SU-DHL-6 (cell line): Measurements from ENCODE around the gene MCEE.

Source experiments
- H2AFZ ChIP-seq: fragments of 200-600 bp; sonication (generic); 2 replicates; pipeline ENCODE4 v1.6.1; 2014; ENCODE audit warnings: low read depth, mild to moderate bottlenecking, moderate library complexity, mixed read lengths, antibody characterized with exemption, low read length; ENCODE audit not compliant: severe bottlenecking
- H3F3A ChIP-seq: fragments of 200-600 bp; shearing (Covaris generic); 2 replicates; pipeline ENCODE4 v1.6.0; 2016; ENCODE audit warnings: antibody characterized with exemption, mild to moderate bottlenecking; ENCODE audit not compliant: insufficient read depth
- H3K27ac ChIP-seq: fragments of 200-600 bp; sonication (generic); 2 replicates; pipeline ENCODE4 v1.5.1; 2016; ENCODE audit warnings: low read depth, mild to moderate bottlenecking, low read length, moderate library complexity, mixed read lengths
- H3K27me3 ChIP-seq: fragments of 200-600 bp; sonication (generic), shearing (Covaris generic); 2 replicates; pipeline ENCODE4 v1.6.0; 2014; ENCODE audit warnings: mild to moderate bottlenecking, low read length
- H3K36me3 ChIP-seq: fragments of 200-600 bp; sonication (generic); 2 replicates; pipeline ENCODE4 v1.6.1; 2014; ENCODE audit warnings: mild to moderate bottlenecking, low read length, mixed read lengths
- H3K4me2 ChIP-seq: fragments of 300-600, 200-600 bp; shearing (Covaris generic), sonication (generic); 2 replicates; pipeline ENCODE4 v1.6.0; 2014; ENCODE audit warnings: low read length, low read depth, mild to moderate bottlenecking; ENCODE audit not compliant: poor library complexity, severe bottlenecking
- H3K4me3 ChIP-seq: fragments of 200-600 bp; sonication (generic); 2 replicates; pipeline ENCODE4 v1.5.1; 2014; ENCODE audit warnings: antibody characterized with exemption, low read length, mild to moderate bottlenecking, mixed read lengths; ENCODE audit not compliant: insufficient read depth, poor library complexity, severe bottlenecking
- H3K79me2 ChIP-seq: fragments of 200-600 bp; sonication (generic); 2 replicates; pipeline ENCODE4 v1.6.1; 2014; ENCODE audit warnings: mild to moderate bottlenecking, low read length, moderate library complexity; ENCODE audit not compliant: insufficient read depth
- H3K9ac ChIP-seq: fragments of 200-600 bp; sonication (generic); 2 replicates; pipeline ENCODE4 v1.7.0; 2014; ENCODE audit warnings: mild to moderate bottlenecking, low read length
- H3K9me2 ChIP-seq: fragments of 200-600 bp; sonication (generic); replicated peaks from 2 replicates; pipeline ENCODE4 v1.6.1; 2014; ENCODE audit warnings: low read length; ENCODE audit not compliant: insufficient read depth
- H3K9me3 ChIP-seq: fragments of 200-600 bp; sonication (generic); 2 replicates; pipeline ENCODE4 v1.6.1; 2014; ENCODE audit warnings: low read length, mixed read lengths; ENCODE audit not compliant: insufficient read depth
- H4K20me1 ChIP-seq: fragments of 200-600 bp; sonication (generic); 2 replicates; pipeline ENCODE4 v1.6.1; 2014; ENCODE audit warnings: low read depth, mild to moderate bottlenecking, antibody characterized with exemption, low read length, moderate library complexity, mixed read lengths
- EZH2phosphoT487 ChIP-seq: fragments of 200-600 bp; sonication (generic), shearing (Covaris generic); conservative IDR thresholded peaks from 2 replicates; pipeline ENCODE4 v1.6.1; 2018; ENCODE audit warnings: mild to moderate bottlenecking, antibody characterized with exemption, low read length, moderate library complexity, mixed read lengths
- TF ChIP-seq, protein P1 (sequence below): fragments of 200-600 bp; sonication (generic); IDR thresholded peaks from one replicate; pipeline ENCODE4 v1.5.1; 2017; ENCODE audit warnings: antibody characterized with exemption, mild to moderate bottlenecking, low read length, moderate library complexity; ENCODE audit not compliant: insufficient read depth, poor library complexity, severe bottlenecking

The MCEE gene

DNA sequence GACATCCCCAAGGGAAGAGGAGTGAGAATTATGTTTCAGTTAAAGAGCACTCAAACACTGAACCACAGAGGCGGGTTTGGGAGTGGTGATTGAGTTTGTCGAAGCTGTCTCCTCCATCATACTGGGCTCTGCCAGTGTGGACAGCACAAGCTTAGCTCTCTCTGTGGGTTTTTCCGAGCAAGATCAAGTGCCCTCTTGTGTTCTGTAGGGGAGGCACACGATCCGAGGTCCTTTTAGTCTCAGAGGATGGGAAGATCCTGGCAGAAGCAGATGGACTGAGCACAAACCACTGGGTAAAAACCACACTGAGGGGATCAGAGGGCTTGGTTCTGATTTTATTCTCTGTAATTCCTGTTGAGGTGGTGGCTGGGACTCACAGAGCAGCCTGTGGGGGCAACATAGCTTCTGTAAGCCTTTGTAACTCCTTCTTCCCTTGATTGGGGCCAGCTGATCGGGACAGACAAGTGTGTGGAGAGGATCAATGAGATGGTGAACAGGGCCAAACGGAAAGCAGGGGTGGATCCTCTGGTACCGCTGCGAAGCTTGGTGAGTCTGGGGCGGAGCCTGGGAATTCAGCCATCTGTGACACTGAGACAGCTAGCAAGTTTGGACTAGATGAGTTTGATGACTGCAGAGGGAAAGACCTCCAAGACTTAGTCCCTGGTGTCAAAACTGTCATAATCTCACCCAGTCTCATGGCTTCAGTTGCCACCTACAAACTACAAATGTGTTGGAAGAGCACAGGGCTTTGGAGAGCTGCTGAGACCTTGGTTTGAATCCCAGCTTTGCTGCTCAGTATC lies 59.5 kb downstream of the MCEE start:
- Histone ChIP-seq H3F3A (peaks cover 29% of the 10 kb centered on the region), H3K79me2 (peaks cover 39% of the 10 kb centered on the region), H2AFZ (no peak overlapping the region), H3K36me3 (peaks cover 8% of the 10 kb centered on the region; the same call in 1 of the 2 replicates), H3K9me2 (no peaks in the 10 kb centered on the region), H3K9me3 (no peaks in the 10 kb centered on the region), H3K9ac (peak overlapping the region; percentile 88), H3K27ac (peak overlapping the region; percentile 60), H4K20me1 (no peaks in the 10 kb centered on the region), H3K27me3 (no peaks in the 10 kb centered on the region), H3K4me3 (peak overlapping the region; percentile 2), H3K4me2 (peak overlapping the region; percentile 84)
- TF ChIP-seq EZH2phosphoT487 = no peak
- TF ChIP-seq, protein P1, sequence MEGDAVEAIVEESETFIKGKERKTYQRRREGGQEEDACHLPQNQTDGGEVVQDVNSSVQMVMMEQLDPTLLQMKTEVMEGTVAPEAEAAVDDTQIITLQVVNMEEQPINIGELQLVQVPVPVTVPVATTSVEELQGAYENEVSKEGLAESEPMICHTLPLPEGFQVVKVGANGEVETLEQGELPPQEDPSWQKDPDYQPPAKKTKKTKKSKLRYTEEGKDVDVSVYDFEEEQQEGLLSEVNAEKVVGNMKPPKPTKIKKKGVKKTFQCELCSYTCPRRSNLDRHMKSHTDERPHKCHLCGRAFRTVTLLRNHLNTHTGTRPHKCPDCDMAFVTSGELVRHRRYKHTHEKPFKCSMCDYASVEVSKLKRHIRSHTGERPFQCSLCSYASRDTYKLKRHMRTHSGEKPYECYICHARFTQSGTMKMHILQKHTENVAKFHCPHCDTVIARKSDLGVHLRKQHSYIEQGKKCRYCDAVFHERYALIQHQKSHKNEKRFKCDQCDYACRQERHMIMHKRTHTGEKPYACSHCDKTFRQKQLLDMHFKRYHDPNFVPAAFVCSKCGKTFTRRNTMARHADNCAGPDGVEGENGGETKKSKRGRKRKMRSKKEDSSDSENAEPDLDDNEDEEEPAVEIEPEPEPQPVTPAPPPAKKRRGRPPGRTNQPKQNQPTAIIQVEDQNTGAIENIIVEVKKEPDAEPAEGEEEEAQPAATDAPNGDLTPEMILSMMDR = peak; percentile 29

DNA sequence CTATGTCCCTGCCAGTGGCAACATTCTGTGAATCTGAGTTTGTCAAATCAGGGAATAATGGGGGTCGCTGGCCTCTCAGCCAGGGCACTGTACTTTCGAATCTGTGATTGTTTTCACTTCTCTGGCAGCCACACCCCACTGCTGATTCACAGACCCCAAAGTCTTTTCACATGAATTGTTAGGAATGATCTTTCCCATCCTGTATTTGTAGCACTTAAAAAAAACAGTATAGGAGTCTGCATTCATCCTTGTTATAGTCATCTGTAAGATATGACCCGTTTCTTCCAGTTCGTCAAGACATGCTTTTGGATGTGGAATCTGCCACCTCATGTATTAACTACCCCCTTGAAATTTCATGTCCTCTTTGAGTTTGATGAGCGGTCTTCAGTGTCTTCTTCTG lies 60.7 kb downstream of the MCEE start:
- Histone ChIP-seq H2AFZ (no peak overlapping the region), H4K20me1 (no peaks in the 10 kb centered on the region), H3K79me2 (peaks cover 39% of the 10 kb centered on the region), H3K27me3 (no peaks in the 10 kb centered on the region), H3K4me3 (peak overlapping the region; percentile 80), H3K9me3 (no peaks in the 10 kb centered on the region), H3K36me3 (no peaks in the 10 kb centered on the region), H3K27ac (peak overlapping the region; percentile 98; the same call in 1 of the 2 replicates), H3K9me2 (no peaks in the 10 kb centered on the region), H3F3A (peaks cover 40% of the 10 kb centered on the region), H3K4me2 (peak overlapping the region; percentile 84), H3K9ac (peak overlapping the region; percentile 88)
- TF ChIP-seq EZH2phosphoT487 = no peak
- TF ChIP-seq, protein P1 = no peak

- H3K79me2 ChIP-seq = peaks cover 39% of the 10 kb centered on the region
These were observed 61.6 kb downstream of the MCEE start, which contains the start of gene NAGK for GRCh38 chr2:71068218-71069035. Gene NAGK (plus strand): TSS chr2:71068648. CDS start chr2:71068684, 36 bp downstream.

More at GRCh38 chr2:71068218-71069035, 61.6 kb downstream of the MCEE start, which contains the start of gene NAGK:
- no peaks in the 10 kb centered on the region for H4K20me1 ChIP-seq
- no peak within 1 kb of the TSS for H2AFZ ChIP-seq
- no peaks in the 10 kb centered on the region for H3K36me3 ChIP-seq
- H3F3A ChIP-seq = peaks cover 49% of the 10 kb centered on the region
- H3K27me3 ChIP-seq = no peaks in the 10 kb centered on the region
- no peaks in the 10 kb centered on the region for H3K9me2 ChIP-seq
- TF ChIP-seq EZH2phosphoT487 = no peak
- TF ChIP-seq, protein P1 = no peak
- H3K27ac ChIP-seq = peak within 1 kb of the TSS; percentile 98
- H3K4me2 ChIP-seq = peak within 1 kb of the TSS; percentile 84
- H3K4me3 ChIP-seq = peak within 1 kb of the TSS; percentile 80
- H3K9ac ChIP-seq = peak within 1 kb of the TSS; percentile 88
- H3K9me3 ChIP-seq = no peaks in the 10 kb centered on the region
